ENCODE data around the gene NECTIN2.

GRCh38 chr19:44897835-44898234, 51.7 kb downstream of the NECTIN2 start:
- TF ChIP-seq CTCF (IDR thresholded peaks at IDR 0.05; ENCODE audit: insufficient read depth, low read depth, low read length) (no peak), EZH2 (IDR thresholded peaks at IDR 0.05; ENCODE audit: insufficient read depth, low read length) (no peak)

All from astrocyte (in vitro differentiated cells and primary cell).